Chondrocyte (in vitro differentiated cells): ENCODE results near the gene USP12. TPM values are rescaled to one million over a fixed set of nuclear protein-coding genes. Genes with fewer than 3 reads are reported as not detected.
"Not testable (repeated sequence)": the region's sequence is repeated elsewhere in the genome, so short reads cannot be mapped to it uniquely, and the experiment has no call there.

Source experiments
- DNase-seq: peaks from one replicate; pipeline ENCODE4 v3.0.0; 2021; ENCODE audit warnings: mixed read lengths, low spot score
- H3K27ac Mint-ChIP-seq: one replicate; pipeline ENCODE4 v1.8.0; 2021; ENCODE audit warnings: mild to moderate bottlenecking, moderate library complexity, mixed read lengths; ENCODE audit not compliant: unreplicated experiment
- H3K27me3 Mint-ChIP-seq: 2 replicates; pipeline ENCODE4 v1.8.0; 2021; ENCODE audit warnings: low read depth, mixed read lengths
- H3K36me3 Mint-ChIP-seq: 2 replicates; pipeline ENCODE4 v1.8.0; 2021; ENCODE audit warnings: low read depth, mixed read lengths
- H3K4me1 Mint-ChIP-seq: 2 replicates; pipeline ENCODE4 v1.8.0; 2021; ENCODE audit warnings: low read depth, mild to moderate bottlenecking, mixed read lengths
- H3K4me3 Mint-ChIP-seq: one replicate; pipeline ENCODE4 v1.8.0; 2021; ENCODE audit warnings: mild to moderate bottlenecking, moderate library complexity, mixed read lengths; ENCODE audit not compliant: unreplicated experiment
- H3K9me3 Mint-ChIP-seq: 2 replicates; pipeline ENCODE4 v1.8.0; 2021; ENCODE audit warnings: low read depth, mixed read lengths
- CTCF ChIP-seq: fragments of 200-600 bp; sonication (generic); IDR thresholded peaks from 2 replicates; pipeline ENCODE4 v1.5.0; 2021; ENCODE audit warnings: antibody characterized with exemption, mild to moderate bottlenecking, moderate library complexity
- long read RNA-seq: library from polyadenylated mRNA; stranded (forward); transcript quantifications from one replicate; pipeline ENCODE4 v2.0.0, GENCODE V29; 2021
- total RNA-seq: library from RNA; stranded (reverse); gene quantifications from 3 replicates; pipeline ENCODE4 v1.2.1, GENCODE V29; 2021

Gene USP12, protein sequence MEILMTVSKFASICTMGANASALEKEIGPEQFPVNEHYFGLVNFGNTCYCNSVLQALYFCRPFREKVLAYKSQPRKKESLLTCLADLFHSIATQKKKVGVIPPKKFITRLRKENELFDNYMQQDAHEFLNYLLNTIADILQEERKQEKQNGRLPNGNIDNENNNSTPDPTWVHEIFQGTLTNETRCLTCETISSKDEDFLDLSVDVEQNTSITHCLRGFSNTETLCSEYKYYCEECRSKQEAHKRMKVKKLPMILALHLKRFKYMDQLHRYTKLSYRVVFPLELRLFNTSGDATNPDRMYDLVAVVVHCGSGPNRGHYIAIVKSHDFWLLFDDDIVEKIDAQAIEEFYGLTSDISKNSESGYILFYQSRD
- 23.2 to 34.9 TPM (median 26.4 TPM) in 3 replicates for total RNA-seq
- long read RNA-seq, full-length matches to known transcripts: 16 of 21 reads
- long read RNA-seq, partial matches to known transcripts: 0 of 21 reads
- long read RNA-seq, other reads (novel, unspliced or antisense): 5 of 21 reads

DNA sequence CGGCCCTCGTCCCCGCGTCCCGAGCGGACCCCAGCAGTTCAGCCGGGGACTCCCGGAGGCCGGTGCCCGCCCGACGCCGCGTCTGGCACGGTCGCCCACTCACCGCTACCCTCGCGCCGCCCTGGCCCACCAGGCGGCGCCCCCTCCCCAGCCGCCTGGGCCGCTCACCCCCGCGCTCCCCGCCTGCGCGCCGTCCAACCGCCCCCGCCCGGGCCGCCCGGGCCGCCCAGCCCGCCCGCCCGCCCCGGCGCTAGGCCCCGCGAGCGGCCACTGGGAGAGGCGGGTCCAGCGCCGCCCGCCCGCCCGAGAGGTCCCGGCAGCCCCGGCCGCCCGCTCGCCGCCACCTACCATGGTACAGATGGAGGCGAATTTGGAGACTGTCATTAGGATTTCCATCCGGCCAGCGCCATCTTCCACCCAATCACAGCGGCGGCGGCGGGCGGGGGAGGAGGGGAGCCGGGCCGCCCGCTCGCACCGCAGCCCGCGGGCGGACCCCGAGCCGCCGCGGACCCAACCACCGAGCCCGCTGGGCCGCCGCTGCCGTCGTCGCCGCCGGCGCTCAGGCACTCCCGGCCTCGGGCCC, at the start of gene USP12:
TSS of gene USP12 (minus strand) at position 568 of the 583 bp plus-strand sequence. CDS start at position 396, 172 bp downstream.
- H3K27ac Mint-ChIP-seq: peak within 1 kb of the TSS; percentile 98
- no peak for DNase-seq

GRCh38 chr13:27219611-27220010, 48.0 kb upstream of the USP12 start:
- H3K27ac Mint-ChIP-seq: no peak overlapping the region
- no peak for DNase-seq
- H3K4me3 Mint-ChIP-seq: no peak overlapping the region
- peaks cover 12% of the 10 kb centered on the region for H3K9me3 Mint-ChIP-seq
- no peak for TF ChIP-seq CTCF
- H3K36me3 Mint-ChIP-seq: peaks cover 2% of the 10 kb centered on the region
- no peaks in the 10 kb centered on the region for H3K4me1 Mint-ChIP-seq
- peaks cover 14% of the 10 kb centered on the region for H3K27me3 Mint-ChIP-seq

More for the DNA sequence above, at the start of gene USP12:
- Mint-ChIP-seq H3K4me3 (peak within 1 kb of the TSS; percentile 93), H3K4me1 (peaks cover 45% of the 10 kb centered on the region), H3K36me3 (no peaks in the 10 kb centered on the region), H3K9me3 (no peaks in the 10 kb centered on the region), H3K27me3 (no peaks in the 10 kb centered on the region)
- TF ChIP-seq CTCF: peak; percentile 36

- not testable (repeated sequence) for H3K27ac Mint-ChIP-seq, H3K4me1 Mint-ChIP-seq, H3K4me3 Mint-ChIP-seq, H3K27me3 Mint-ChIP-seq, H3K36me3 Mint-ChIP-seq, DNase-seq
- H3K9me3 Mint-ChIP-seq: peaks cover 12% of the 10 kb centered on the region
These were observed 47.2 kb upstream of the USP12 start for GRCh38 chr13:27218861-27219260.

- H3K27ac Mint-ChIP-seq, DNase-seq, H3K36me3 Mint-ChIP-seq, H3K27me3 Mint-ChIP-seq, H3K4me1 Mint-ChIP-seq, H3K4me3 Mint-ChIP-seq: not testable (repeated sequence)
- H3K9me3 Mint-ChIP-seq: peaks cover 12% of the 10 kb centered on the region
These were observed 46.2 kb upstream of the USP12 start for GRCh38 chr13:27217791-27218190.

DNA sequence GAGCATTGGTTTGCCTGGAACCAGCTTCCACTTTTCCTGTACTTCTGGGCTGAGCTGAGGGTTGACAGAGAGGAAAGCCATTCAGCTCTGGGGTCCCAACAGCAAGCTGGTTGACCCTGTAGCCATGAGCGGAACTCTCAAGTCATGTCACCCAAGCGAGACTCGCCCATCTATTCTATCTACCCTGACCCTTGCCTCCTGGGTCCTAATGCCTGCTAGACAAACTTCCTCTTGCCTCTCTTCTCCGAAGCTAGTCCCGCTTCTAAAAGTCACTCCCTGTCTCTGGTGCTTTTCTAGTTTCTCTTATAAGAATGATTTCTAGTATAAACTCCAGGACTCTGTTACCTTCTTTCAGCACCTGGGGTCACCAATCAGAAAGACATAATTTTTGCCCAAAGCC, 41.8 kb upstream of the USP12 start:
- not testable (repeated sequence) for H3K27me3 Mint-ChIP-seq, H3K4me1 Mint-ChIP-seq, H3K9me3 Mint-ChIP-seq, H3K27ac Mint-ChIP-seq, H3K4me3 Mint-ChIP-seq, H3K36me3 Mint-ChIP-seq, DNase-seq

DNA sequence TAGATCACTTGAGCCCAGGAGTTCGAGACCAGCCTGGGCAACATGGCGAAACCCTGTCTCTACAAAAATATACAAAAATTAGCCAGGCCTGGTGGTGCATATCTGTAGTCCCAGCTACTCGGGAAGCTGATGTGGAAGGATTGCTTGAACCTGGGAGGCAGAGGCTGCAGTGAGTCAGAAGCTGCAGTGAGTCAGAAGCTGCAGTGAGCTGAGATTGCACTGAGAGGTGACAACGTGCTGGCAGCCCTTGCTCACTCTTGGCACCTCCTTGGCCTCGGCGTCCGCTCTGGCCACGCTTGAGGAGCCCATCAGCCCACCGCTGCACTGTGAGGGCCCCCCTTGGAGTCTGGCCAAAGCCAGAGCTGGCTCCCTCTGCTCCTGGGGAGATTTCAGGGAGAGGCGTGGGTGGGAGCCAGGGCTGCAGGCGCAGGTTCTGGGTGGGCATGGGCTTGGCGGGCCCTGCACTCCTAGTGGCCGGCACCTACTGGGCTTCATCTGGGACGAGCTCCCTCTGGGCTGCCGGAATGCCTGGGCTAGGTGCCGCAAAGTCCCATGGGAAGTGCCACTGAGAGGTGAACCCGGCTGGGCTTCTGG, 40.3 kb upstream of the USP12 start:
- no peak overlapping the region for H3K4me3 Mint-ChIP-seq
- H3K27me3 Mint-ChIP-seq: peaks cover 3% of the 10 kb centered on the region
- no peaks in the 10 kb centered on the region for H3K4me1 Mint-ChIP-seq
- no peak overlapping the region for H3K27ac Mint-ChIP-seq
- H3K9me3 Mint-ChIP-seq: peaks cover 6% of the 10 kb centered on the region
- no peak for DNase-seq
- TF ChIP-seq CTCF: no peak
- peaks cover 1% of the 10 kb centered on the region for H3K36me3 Mint-ChIP-seq
